Omental fat pad (tissue), 4 donors: ENCODE measurements around the gene KCNQ1. TPM values are rescaled to one million over a fixed set of nuclear protein-coding genes. Genes with fewer than 3 reads are reported as not detected.

ENCODE experiments used
- ATAC-seq: fragments of 150-250 bp; one replicate; pipeline ENCODE4 v1.9.1; 2016; ENCODE audit warnings: mild to moderate bottlenecking, moderate library complexity; ENCODE audit not compliant: low FRiP score
- DNase-seq: peaks from one replicate; pipeline ENCODE4 v3.0.0-alpha.2; 2019; ENCODE audit warnings: low spot score
- CTCF ChIP-seq, 3 donors: fragments of 450-650 bp; IDR thresholded peaks; one replicate each; pipeline ENCODE4 v1.5.1; 2016 to 2017; ENCODE audit warnings: antibody characterized with exemption in 3 of 3, mild to moderate bottlenecking in 3 of 3, moderate library complexity in 2 of 3
- total RNA-seq, 4 donors: library from RNA; depleted of rRNA; stranded (reverse); fragments of >200 nt; gene quantifications; one replicate each; pipeline ENCODE4 v1.1.0, GENCODE V29; 2016

Gene KCNQ1
- total RNA-seq, 4 donors from 2014 or later = 4.5 to 5.9 (median 5.2) TPM

GRCh38 chr11:2765491-2765890 is 320.7 kb downstream of the KCNQ1 start:
- no peak for TF ChIP-seq CTCF (IDR thresholded peaks at IDR 0.05)
- no peak for DNase-seq
- ATAC-seq = no peak

DNA sequence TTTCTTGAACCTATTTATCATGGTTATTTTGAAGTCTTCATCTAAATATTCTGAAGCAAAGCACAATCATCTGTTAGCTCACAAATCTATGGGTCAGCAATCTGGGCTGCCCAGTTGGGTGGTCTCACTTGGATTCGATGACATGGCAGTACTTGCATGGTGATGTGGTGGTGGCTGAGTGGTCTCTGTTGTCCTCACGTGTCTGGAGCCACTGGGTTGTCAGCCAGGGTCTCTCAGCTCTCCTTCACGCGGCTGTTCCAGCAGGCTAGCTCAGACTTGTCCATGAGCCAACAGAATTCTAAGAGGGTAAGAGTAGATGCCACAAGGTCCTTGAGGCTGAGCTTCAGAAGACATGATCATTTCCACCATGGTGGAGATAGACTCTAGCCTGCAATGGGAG is 321.4 kb downstream of the KCNQ1 start:
- ATAC-seq = no peak
- DNase-seq = no peak
- TF ChIP-seq CTCF (IDR thresholded peaks at IDR 0.05) = no peak

GRCh38 chr11:2767071-2767470 is 322.3 kb downstream of the KCNQ1 start:
- ATAC-seq (no peak), DNase-seq (no peak)
- no peak for TF ChIP-seq CTCF (IDR thresholded peaks at IDR 0.05)

DNA sequence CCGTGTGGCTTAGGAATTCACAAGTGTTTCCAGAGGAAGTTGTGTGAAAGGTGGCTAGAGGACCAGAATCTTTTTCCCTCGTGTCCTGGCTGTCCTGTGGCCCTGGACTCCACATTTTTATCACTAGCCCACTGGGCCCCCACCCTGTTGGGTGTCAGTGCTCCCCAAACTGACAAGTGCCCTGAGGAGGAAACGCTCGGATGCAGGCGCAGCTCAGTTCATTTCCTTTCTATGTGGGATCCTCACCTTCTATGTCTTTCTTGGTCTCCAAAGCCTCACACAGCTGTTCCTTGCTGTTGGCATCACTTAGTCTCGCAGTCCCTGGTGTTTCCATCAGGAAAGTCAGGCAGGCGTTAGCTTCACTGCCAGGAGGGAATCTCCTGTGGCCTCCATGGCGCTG is 323.0 kb downstream of the KCNQ1 start:
- TF ChIP-seq CTCF (IDR thresholded peaks at IDR 0.05) = no peak
- DNase-seq = no peak
- ATAC-seq = no peak

DNA sequence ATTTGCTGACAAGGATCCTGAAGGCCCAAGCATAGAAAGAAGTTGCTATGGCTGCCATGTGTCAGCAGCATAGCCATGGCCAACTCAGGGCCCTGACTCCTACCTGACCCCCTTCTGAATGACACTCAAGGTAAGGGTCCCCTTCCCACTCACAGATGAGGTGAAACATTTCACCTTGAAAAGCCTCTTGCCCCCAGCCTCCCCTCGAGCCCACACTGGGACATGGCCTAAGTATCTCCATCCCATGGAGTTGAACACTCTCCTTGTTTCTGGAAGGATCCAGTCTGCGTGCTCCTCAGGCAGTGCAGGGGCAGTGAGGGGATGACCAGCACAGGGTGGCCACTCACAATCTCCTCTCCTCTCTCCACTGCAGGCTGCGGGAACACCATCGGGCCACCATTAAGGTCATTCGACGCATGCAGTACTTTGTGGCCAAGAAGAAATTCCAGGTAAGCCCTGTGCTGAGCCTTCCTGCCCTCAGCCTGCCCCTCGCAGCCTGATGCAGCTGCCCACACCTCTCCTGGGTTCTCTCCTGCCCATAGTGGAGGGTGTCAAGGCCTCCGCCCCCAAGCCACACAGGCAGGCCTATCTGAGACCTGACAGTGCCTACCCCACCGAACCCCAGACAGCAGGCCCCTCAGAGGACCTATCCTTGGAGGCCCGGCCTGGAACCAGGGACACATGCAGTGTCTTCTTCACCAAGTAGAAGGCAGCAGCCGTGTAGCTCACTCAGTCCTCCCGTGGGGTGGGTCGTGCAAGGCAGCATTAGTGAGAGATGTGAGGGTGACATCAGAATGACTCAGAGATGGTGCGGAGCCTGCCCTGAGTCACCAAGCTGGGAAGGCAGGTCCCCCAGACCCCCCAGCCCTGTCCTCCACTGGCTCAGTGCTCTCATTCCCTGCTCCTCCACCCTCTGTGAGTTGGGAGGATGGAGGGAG is 323.9 kb downstream of the KCNQ1 start:
- ATAC-seq (peak; percentile 33), DNase-seq (no peak)
- TF ChIP-seq CTCF (IDR thresholded peaks at IDR 0.05) = no peak

DNA sequence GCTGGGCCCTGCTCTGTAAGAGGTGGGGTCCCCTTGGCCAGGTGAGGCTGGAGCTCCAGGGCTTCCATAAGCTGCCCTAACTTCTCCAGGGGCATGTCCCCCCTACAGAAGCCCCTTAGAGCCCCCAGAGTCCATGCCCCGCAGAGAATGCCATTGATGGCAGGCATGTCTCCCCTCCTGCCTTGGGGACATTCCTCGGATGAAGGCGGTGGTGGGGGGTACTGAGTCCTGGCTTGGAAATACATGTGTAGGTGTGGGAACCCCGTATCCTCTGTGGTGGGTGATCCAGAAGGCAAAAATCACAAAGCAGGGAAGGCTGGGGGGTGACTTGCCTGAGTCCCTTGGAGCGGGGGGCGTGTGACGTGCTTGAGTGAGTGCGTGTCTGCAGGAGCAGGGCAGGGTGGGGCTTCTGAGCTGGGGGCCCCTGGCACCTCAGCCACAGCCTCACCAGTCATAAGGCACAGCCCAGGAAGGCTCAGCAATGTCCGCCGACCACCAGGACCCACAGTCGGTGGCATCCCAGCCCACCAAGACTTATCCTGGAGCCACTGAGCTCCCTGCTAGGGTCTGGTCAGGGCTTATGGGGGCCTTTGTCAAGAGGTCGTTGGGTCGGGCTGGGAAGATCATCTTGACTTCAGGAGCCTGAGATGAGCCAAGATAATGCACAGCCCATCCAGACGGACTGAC is 324.7 kb downstream of the KCNQ1 start:
- ATAC-seq (peak; percentile 14), DNase-seq (no peak)
- TF ChIP-seq CTCF (IDR thresholded peaks at IDR 0.05) = no peak
